Activated naive CD8-positive, alpha-beta T cell treated with anti-CD3 and anti-CD28 coated beads, Interleukin-2, amount 50 U/mL, for 24 hours (primary cell): ENCODE results near the gene ZBTB7C.

Experiments used
- ATAC-seq: fragments of 150-1000 bp; cut with Tn5 transposase; one replicate; pipeline ENCODE4 v1.10.0; 2021
- DNase-seq: peaks from one replicate; pipeline ENCODE4 v3.0.0; 2021
- H3K27ac Mint-ChIP-seq: one replicate; pipeline ENCODE4 v1.8.0; 2021; ENCODE audit warnings: mild to moderate bottlenecking, mixed read lengths
- H3K27me3 Mint-ChIP-seq: one replicate; pipeline ENCODE4 v1.8.0; 2021; ENCODE audit warnings: mixed read lengths
- H3K36me3 Mint-ChIP-seq: one replicate; pipeline ENCODE4 v1.8.0; 2021; ENCODE audit warnings: low read depth, mixed read lengths
- H3K4me1 Mint-ChIP-seq: one replicate; pipeline ENCODE4 v1.8.0; 2021; ENCODE audit warnings: mixed read lengths
- H3K4me3 Mint-ChIP-seq: one replicate; pipeline ENCODE4 v1.8.0; 2021; ENCODE audit warnings: mild to moderate bottlenecking, moderate library complexity, mixed read lengths
- H3K9me3 Mint-ChIP-seq: one replicate; pipeline ENCODE4 v1.8.0; 2021; ENCODE audit warnings: mixed read lengths

ZBTB7C gene

DNA sequence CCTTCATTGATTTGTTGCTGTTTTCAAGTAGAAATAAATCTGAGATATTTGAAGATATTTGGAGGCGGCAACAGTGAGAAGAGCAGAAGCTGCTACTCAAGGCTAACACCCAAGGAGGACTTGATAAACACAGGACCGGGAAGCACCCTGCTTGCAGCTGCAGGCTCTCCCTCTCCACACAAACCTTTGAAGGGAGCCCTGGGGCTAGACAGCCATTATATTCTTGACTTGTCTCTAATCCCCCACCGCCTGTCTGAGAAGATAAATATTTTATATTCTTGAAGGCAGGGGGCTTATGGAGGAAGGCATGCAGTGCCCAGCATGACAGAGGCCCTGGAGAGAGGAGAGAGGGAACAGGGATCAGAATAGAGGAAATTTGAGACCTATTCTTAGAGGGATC is 427.9 kb downstream of the ZBTB7C start:
- DNase-seq: no peak
- Mint-ChIP-seq H3K36me3 (no peaks in the 10 kb centered on the region), H3K9me3 (no peaks in the 10 kb centered on the region), H3K27ac (no peak overlapping the region), H3K27me3 (no peaks in the 10 kb centered on the region), H3K4me1 (no peaks in the 10 kb centered on the region), H3K4me3 (no peak overlapping the region)
- ATAC-seq: no peak

DNA sequence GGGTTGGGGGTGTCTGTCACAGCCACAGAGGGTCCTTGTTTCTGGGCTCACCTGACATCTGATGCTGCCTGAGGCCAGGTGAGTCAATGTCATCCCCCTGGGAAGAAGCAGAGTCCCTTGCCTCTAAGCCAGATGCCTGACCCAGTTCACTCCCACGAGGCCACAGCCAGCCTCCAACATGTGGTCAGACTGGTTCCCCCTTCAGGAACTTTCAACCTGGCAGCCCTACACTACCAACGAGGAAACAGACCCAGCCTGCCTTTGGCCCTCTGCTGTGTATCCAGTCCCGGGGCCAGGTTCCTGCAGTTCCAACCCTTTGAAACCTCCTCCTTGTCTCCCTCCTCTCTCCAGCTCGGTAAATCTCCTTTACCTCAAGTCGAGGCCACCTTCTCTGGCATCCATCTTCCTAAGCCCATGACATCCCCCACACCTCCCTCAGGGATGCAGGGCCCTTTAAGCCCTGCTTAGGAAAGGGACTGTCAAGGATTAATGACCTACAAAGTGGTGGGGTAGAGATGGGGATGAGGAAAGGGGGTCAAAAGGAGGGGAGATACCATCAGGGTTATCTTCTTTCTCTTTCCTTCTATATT is 429.5 kb downstream of the ZBTB7C start:
- no peak for ATAC-seq
- Mint-ChIP-seq H3K9me3 (no peaks in the 10 kb centered on the region), H3K27ac (no peak overlapping the region), H3K27me3 (peaks cover 2% of the 10 kb centered on the region), H3K4me1 (no peaks in the 10 kb centered on the region), H3K36me3 (no peaks in the 10 kb centered on the region), H3K4me3 (no peak overlapping the region)
- DNase-seq: no peak

GRCh38 chr18:47978603-47979002 is 430.6 kb downstream of the ZBTB7C start:
- Mint-ChIP-seq H3K27ac (no peak overlapping the region), H3K36me3 (no peaks in the 10 kb centered on the region), H3K4me3 (no peak overlapping the region), H3K9me3 (no peaks in the 10 kb centered on the region), H3K4me1 (no peaks in the 10 kb centered on the region), H3K27me3 (peaks cover 2% of the 10 kb centered on the region)
- ATAC-seq: no peak
- no peak for DNase-seq

DNA sequence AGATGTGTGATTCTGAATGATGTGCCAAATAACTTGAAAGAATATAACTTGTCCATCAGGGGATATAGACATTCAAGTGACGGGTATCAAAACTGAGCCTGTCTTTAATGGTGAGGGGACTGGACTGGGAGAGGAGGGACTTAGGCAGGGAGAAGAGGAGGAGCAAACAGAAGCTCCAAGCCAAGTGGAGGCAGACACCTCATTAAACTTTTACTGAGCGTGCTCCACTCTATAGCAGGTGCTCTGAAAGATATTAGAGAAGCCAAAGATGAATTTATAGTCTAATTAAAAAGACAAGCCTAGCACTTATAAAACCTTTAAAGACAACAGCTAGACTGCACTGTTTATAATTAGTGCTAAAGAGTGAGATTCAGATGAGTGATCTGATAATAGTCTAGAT is 431.0 kb downstream of the ZBTB7C start:
- DNase-seq (no peak), ATAC-seq (no peak)
- H3K4me3 Mint-ChIP-seq: no peak overlapping the region
- H3K9me3 Mint-ChIP-seq: no peaks in the 10 kb centered on the region
- H3K27me3 Mint-ChIP-seq: peaks cover 2% of the 10 kb centered on the region
- H3K4me1 Mint-ChIP-seq: no peaks in the 10 kb centered on the region
- H3K27ac Mint-ChIP-seq: no peak overlapping the region
- no peaks in the 10 kb centered on the region for H3K36me3 Mint-ChIP-seq
